GM19438 (cell line): ENCODE results near the gene PTCHD1.

Source experiments
- ATAC-seq: cut with Tn5 transposase; IDR thresholded peaks from one replicate; pipeline ENCODE4 v1.9.1; 2021; ENCODE audit warnings: low read depth; ENCODE audit not compliant: unreplicated experiment

PTCHD1 gene

GRCh38 chrX:23334848-23335599 lies at the start of gene PTCHD1:
TSS of gene PTCHD1 (plus strand) at chrX:23334849. CDS start at chrX:23334876, 27 bp downstream.
- no peak for ATAC-seq

- ATAC-seq, result no peak
Measured at GRCh38 chrX:23286731-23287130, 47.9 kb upstream of the PTCHD1 start.

GRCh38 chrX:23287191-23287725 lies 47.4 kb upstream of the PTCHD1 start:
- ATAC-seq, result no peak

GRCh38 chrX:23292354-23292987 lies 42.2 kb upstream of the PTCHD1 start:
- no peak for ATAC-seq

GRCh38 chrX:23292988-23293651 lies 41.5 kb upstream of the PTCHD1 start:
- ATAC-seq, result no peak

- no peak for ATAC-seq
Measured at GRCh38 chrX:23304881-23305280, 29.8 kb upstream of the PTCHD1 start.

- no peak for ATAC-seq
Measured at GRCh38 chrX:23311731-23312130, 22.9 kb upstream of the PTCHD1 start.

- ATAC-seq, result no peak
Measured at GRCh38 chrX:23312136-23312535, 22.5 kb upstream of the PTCHD1 start.

- ATAC-seq, result peak; percentile 86
Measured at GRCh38 chrX:23317799-23318724, 16.6 kb upstream of the PTCHD1 start.

GRCh38 chrX:23327104-23327503 lies 7.5 kb upstream of the PTCHD1 start:
- ATAC-seq, result no peak

GRCh38 chrX:23331701-23332100 lies 2.9 kb upstream of the PTCHD1 start:
- ATAC-seq, result no peak

- ATAC-seq, result no peak
Measured at GRCh38 chrX:23332101-23332887, 2.4 kb upstream of the PTCHD1 start.

- no peak for ATAC-seq
Measured at GRCh38 chrX:23332888-23333821, 1.5 kb upstream of the PTCHD1 start.

- ATAC-seq, result no peak
Measured at GRCh38 chrX:23333842-23334520, 668 bp upstream of the PTCHD1 start.

GRCh38 chrX:23334521-23334847 lies 165 bp upstream of the PTCHD1 start:
- no peak for ATAC-seq

GRCh38 chrX:23338334-23338733 lies 3.7 kb downstream of the PTCHD1 start:
- ATAC-seq, result no peak

GRCh38 chrX:23341452-23341851 lies 6.8 kb downstream of the PTCHD1 start:
- ATAC-seq, result no peak

- no peak for ATAC-seq
Measured at GRCh38 chrX:23344238-23344903, 9.7 kb downstream of the PTCHD1 start.
